GM18861 (cell line): ENCODE data around the gene NET1.

ENCODE experiments used
- ATAC-seq: cut with Tn5 transposase; IDR thresholded peaks from one replicate; pipeline ENCODE4 v1.9.1; 2021; ENCODE audit not compliant: unreplicated experiment

The NET1 gene

DNA sequence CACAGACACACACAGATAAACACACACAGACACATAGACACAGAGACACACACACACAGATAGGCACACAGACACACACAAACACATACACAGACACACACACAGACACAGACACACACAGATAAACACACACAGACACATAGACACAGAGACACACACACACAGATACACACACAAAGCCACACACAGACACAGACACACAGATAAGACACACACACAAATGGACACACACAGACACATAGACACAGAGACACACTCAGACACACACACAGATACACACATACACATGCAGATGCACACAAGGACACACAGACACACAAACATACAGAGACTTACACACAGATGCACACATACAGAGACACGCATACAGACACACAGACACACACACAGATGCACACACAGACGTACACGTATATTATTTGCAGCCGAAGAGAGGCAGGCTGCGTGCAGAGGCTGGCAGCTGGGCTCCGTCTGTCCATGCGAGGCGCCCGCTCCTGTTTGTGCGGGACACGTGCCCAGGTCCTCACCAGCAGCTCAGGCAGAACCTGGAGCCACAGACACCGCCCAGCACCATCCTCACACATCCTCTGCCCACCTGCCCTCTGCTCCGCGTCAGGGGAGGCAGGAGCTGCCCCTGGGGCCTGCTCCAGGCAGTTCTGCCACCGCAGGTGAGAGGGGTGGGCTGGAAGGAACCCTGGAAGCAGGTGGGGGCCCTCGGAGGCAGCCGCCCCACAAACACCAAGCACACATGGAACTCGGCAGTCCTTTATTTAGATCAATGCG lies 85.8 kb downstream of the NET1 start:
- ATAC-seq: no peak

DNA sequence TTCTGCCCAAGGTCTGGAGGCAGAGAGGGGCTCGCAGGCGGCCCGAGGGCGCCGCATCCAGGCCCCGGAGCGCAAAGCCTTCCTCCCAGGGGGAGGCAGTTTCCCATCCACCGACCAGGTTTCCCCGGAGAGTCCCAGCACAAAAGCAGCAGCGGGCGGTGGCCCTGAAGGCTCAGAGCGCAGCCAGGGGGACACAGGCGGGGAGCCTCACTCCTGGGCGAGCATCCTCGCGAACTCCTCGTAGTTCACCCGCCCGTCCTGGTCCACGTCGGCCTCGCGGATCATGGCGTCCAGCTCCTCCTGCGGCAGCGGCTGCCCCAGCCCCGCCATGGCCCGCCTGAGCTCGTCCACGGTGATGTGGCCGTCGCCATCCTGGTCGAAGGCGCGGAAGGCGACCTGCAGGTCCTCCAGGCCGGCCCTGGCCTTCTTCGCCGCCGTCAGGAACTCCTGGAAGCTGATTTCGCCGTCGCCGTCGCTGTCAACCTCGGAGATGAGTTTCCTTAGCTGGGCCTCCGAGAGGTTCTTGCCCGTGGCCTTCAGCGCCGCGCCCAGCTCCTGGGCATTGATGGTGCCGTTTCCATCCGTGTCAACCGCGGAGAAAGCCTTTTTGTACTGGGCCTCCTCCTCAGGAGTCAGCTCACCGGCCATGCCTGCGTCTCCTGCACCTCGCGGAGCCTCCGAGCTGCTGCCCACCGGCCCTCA lies 86.6 kb downstream of the NET1 start:
- ATAC-seq: no peak

DNA sequence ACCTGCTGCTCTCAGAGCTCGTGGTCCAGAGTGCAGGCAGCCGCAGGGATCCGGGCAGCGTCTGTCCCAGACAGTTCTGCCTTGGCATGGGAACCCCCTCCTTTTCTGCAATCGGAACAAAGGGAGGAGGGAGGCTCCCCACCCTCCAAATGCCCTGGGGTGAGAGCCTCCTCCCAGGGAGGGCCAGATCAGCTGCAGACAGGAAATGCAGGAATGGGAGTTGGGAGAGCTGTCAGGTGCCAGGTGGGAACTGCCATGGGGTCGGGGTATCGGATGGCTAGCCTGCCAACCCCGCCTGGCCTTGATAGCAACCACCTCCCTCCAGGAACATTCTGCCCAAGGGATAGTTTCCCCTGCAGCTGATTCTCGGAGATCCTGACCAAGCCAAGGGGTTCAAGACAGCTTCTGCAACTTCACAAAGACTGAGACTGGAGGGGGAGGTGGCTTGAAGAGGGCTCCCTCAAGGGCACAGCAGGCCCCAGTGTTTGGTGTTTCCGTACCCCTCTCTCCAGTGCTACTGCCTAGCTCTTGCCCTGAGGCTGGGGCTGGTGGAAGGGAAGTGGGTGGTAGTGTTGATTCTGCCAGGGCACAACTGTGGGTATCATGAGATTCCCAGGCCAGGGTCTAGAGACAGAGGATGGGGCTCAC lies 87.3 kb downstream of the NET1 start, which contains the start of gene CALML5:
Gene CALML5, minus strand, starts transcription at position 78 of the 648 bp plus-strand sequence. CDS start 132 bp downstream, outside the sequence.
- no peak for ATAC-seq

DNA sequence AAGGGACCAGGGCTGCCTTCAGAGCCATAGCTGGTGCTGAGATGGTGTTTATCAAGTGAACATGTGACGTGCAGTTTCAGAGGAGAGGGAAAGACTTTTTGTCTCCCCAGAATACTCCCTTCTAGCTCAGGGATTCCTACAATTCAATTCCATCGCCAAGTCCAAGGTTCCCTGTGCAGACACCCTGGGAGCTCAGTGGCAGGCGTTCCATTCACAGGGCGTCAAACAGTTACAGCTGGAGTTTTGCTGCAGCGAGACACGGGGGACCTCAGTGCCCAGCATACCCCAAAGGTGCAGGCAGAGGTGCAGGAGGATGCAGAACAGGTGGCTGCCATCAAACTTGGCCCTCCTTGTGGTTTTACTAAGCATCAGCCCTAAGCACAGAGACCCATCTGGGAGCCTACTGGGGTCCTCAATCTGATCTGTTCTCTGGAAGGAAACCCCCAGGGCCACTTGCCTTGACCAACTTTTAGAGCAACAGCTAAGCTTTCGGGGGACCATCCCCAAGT lies 87.9 kb downstream of the NET1 start:
- no peak for ATAC-seq

DNA sequence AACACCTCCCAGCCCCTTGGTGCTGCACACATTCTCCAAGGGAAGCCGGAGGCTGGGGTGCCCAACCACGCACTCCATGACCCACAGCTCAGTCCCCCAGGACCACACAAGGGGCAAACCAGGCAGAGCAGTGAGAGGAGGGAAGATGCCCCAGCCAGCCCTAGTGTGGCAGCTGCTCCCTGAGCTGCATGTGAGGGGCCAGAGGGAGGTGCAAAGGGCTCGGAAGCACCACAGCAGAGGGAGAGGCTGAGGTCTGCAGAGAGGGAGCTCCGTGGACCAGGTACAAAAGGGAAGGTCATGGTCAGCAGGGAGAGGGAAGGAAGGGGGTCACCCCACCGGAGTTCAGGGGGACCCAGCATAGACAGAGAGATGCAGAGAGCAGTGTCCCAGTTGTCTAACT lies 88.6 kb downstream of the NET1 start:
- no peak for ATAC-seq

DNA sequence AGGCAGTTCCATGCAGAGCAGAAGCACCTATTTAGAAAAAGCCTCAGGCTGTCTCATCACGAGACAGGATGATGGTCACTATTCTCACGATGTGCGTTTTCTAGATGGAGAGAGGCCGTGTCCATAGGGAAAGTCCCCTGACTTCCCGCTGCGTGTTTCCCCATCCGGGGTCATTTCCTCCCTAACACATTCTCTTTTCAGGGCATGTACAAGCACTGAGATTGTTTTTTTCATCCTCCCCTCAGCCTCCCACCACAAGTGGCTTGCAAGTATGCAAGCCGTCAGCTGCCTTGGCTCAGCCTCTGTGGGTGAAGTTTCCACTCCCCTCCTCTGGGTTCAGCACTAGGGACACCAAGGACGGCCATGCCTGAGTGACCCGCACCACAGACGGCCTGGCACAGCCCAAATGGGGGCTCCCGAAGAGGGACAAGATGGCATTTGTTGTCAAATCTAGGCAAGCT lies 89.7 kb downstream of the NET1 start:
- no peak for ATAC-seq

DNA sequence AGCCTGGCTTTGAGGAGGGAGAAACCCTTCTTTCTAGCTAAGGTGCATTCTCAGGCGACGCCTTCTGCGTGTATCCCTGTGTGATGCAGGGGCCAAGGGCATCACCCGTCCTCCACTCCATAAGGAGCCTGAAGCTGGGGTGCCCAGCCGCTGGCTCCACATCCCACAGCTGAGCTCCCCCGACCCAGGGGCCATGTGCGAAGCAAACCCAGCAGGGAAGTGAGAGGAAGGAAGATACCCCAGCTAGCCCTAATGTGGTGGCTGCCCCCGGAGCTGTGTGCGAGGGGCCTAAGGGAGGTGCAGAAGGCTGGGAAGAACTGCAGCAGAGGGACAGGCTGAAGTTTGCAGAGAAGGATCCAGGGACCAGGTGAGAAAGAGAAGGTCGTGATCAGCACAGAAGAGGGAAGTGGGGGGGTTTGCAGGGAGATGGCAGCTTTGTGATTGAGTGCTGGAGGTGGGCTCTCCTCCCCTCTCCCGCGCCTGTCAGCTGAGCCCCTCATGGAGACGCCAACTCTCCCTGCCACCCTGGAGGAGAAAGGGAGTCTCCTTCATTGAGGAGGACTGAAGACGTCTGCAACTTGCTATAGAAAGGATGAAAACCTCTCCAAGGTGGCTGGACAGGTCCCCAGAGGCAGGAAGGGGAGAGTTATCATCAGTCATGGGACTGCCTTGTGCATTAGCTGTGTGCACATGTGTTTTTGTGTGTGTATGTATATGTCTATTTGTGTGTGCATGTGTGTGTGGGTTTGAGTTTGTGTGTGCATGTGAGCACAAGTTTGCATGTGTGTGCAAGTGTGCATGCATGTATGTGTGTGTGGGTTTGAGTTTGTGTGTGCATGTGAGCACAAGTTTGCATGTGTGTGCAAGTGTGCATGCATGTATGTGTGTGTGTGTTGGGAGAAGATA lies 90.5 kb downstream of the NET1 start:
- ATAC-seq: no peak

DNA sequence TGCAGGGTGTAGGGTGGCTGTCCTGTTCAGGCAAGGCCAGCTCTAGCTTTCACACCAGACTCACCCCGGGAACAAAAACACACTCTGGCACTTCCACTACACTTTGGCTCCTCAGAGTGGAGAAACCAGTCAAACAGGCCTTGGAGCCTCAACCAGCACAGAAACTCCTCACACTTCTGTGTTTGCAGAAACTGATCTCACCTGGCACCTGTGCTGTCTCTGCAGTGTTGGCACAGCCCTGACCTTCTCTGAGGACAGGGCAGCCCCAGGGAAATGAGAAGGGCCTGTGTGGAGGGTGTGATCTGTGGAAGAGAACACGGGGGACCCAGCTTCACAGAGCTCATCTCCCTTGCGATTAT lies 91.1 kb downstream of the NET1 start:
- no peak for ATAC-seq

DNA sequence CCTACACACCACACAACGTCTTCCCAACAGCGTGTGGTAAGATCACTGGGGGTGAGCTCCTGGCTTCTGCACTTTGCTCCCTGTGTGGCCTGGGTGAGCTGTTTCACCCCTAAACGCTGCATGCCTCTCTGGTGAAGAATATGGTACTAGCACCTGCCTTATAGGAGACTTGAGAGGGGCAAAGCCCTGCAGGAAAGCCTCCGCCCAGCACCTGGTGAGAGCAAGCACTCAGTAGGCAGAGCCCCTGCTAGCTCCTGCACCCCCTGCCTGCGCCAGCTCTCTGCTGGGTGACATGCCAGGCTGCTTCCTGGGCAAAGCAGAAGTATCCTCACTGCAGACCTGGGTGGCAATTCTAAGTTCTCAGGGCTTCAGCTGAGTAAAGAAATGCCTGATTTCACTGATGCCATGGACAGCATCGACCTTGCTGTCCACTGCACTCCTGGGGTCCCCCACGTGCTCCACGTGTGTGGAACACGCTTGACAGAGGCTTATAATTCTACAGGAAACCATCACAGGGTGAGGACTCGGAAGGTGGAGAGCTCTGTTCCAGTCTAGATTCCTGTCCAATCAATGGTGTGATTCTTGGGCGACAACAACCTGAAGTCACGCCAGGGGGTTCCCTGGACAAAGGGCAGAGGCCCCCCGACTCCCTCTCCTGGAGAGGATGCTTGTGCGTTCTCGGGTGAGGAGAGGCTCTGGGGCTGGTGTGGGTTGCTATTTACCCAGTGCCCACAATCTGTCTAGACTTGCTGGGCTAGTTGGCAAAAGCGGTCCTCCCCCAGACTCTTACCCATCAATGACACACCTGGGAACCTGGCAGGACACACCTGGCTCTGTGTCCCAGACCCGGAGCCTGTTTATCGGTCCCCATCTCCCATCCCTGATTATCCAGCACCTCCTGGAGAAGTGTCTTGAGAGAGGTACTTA lies 92.1 kb downstream of the NET1 start:
- ATAC-seq: no peak

DNA sequence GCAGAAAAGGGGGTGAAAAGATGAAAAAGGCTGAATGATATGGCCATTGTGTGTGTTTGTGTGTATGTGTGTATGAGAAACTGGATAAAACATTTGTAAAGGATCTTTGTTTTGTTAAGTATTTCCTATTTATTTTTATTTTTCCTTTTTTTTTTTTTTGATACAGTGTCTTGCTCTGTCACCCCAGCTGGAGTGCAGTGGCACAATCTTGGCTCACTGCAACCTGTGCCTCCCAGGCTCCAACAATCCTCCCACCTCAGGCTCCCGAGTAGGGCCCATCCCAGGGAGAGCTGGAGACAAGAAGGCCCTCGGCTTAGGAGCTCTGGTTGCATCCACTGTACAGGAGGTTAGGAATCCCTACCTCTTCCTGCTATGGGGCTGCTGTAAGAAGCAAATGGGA lies 93.9 kb downstream of the NET1 start:
- no peak for ATAC-seq

DNA sequence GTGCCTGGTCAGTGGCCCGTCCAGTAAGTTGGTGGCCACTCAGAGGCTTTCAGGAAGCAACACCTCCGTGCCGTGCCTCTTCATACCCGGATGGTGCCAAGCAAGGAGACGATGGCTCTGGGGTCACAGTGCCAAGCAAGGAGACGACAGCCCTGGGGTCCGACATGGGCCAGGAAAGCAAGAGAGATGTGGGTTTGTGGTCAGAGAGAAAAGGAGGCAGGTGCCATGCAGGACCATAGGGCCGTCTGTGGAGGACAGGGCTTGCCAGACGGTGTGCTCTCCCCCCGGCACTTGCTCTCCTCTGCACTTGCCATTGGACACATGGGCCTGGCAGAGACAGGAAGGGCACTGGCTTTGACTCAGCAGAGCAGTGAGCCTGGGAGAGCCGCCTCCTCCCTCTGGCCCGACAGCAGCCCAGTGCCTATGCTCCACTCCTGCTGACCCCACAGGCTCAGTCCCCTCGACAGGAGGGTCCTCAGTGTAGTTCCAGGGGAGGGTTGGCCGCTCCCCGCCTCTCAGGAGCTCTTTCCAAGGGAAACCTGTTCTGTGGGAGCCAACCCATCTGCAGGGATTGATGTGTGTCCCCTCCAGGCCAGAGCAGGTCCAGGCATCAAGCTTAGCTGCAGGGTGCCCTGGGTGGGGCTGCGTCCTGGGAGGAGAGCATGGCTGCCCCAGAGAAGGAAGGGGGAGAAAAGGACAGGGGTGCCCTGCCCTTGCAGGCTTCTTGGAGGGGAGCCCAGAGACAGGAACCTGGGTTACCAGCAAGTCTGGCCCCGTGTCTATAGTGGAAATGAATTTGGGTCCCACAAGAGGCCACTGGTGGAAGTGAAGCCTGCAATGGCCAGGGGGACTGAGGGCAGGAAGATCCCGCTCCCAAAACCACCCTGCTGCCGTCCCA lies 94.6 kb downstream of the NET1 start:
- no peak for ATAC-seq

DNA sequence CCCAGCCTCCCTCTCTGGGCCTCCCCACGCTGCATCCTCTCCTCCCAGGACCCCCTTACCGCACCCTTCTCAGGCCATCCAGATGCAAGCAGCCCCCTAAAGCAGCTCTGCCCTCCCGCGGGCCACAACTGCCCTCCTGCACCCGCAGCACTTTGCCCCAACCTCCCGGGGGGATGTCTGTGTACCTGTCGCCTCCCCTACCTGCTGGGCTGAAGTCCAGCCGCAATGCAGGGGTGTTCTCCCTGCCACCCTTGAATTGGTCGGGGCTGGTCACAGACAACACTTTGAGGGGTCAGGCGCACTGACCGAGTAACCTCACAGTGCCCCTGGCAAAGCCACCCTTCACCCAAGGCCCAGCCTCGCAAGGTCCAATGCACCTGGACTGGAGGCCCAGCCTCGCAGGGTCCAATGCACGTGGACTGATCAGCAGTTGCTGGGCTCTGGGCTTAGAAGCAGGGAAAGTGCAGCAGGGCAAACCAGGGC lies 95.3 kb downstream of the NET1 start:
- no peak for ATAC-seq

DNA sequence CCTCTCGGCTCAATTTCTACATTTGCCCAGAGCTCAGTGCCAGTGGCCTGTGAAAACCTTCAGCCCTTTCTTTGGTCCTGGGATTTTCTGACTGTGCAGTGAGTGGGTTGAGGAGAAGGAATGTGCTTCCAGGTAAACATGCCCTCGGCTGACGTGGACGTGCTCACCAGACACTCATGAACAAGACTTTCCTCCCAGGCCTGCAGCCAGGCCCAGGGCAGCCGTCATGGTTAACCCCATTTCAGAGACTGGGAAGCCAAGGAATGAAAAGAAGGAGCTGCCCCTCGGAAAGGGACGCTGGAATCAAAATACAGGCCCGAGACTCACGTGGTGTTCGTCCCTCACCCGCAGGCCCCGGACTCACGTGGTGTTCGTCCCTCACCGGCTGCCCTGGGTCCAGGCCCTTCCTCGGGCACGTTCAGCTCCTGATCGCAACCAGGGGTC lies 95.8 kb downstream of the NET1 start:
- no peak for ATAC-seq
